OCI-LY7 (cell line): ENCODE measurements around the gene MTHFD1L. TPM values are rescaled to one million over a fixed set of nuclear protein-coding genes. Genes with fewer than 3 reads are reported as not detected.

Source experiments
- BruUV-seq: library from RNA; stranded (reverse); fragments of 400-500 nt; replicated peaks from 2 replicates; lab custom pipeline; 2021; lab: Mats Ljungman, UMichigan
- CTCF ChIA-PET: fragments of 300-600 bp; sonication (Branson Sonifier 250); formaldehyde crosslinking; loops from one replicate; lab custom pipeline; 2022; ENCODE audit warnings: antibody characterized with exemption; ENCODE audit not compliant: unreplicated experiment; lab: Charles Lee
- POLR2A ChIA-PET: fragments of 300-600 bp; sonication (Branson Sonifier 250); formaldehyde crosslinking; loops from one replicate; lab custom pipeline; 2022; ENCODE audit warnings: antibody characterized with exemption; lab: Charles Lee
- DNase-seq: peaks from one replicate; pipeline ENCODE4 v3.0.0-alpha.2; 2015; ENCODE audit warnings: low spot score
- H2AFZ ChIP-seq: fragments of 200-600 bp; sonication (generic), shearing (Covaris generic); 2 replicates; pipeline ENCODE4 v1.6.1; 2014; ENCODE audit warnings: mild to moderate bottlenecking, antibody characterized with exemption, low read length, moderate library complexity
- H3K27ac ChIP-seq: fragments of 200-600 bp; sonication (generic); 2 replicates; pipeline ENCODE4 v1.5.1; 2014; ENCODE audit warnings: mixed run types, low read depth, mild to moderate bottlenecking, moderate library complexity, low read length, inconsistent platforms; ENCODE audit not compliant: poor library complexity, severe bottlenecking
- H3K36me3 ChIP-seq: fragments of 200-600 bp; sonication (generic); 2 replicates; pipeline ENCODE4 v1.6.1; 2014; ENCODE audit warnings: mild to moderate bottlenecking, antibody characterized with exemption, low read length, moderate library complexity, mixed read lengths; ENCODE audit not compliant: insufficient read depth
- H3K4me1 ChIP-seq: fragments of 200-600 bp; sonication (generic); 2 replicates; pipeline ENCODE4 v1.5.1; 2014; ENCODE audit warnings: mild to moderate bottlenecking, low read length; ENCODE audit not compliant: insufficient read depth, poor library complexity, severe bottlenecking
- H3K4me2 ChIP-seq: fragments of 200-600 bp; sonication (generic); 2 replicates; pipeline ENCODE4 v1.6.1; 2014; ENCODE audit warnings: mild to moderate bottlenecking, low read length
- H3K4me3 ChIP-seq: fragments of 200-600 bp; sonication (generic); 2 replicates; pipeline ENCODE4 v1.5.1; 2014; ENCODE audit warnings: mild to moderate bottlenecking, low read depth, low read length; ENCODE audit not compliant: poor library complexity, severe bottlenecking
- H3K79me2 ChIP-seq: fragments of 200-600 bp; sonication (generic); 2 replicates; pipeline ENCODE4 v1.6.1; 2016; ENCODE audit warnings: low read depth, mild to moderate bottlenecking, low read length, moderate library complexity, mixed read lengths; ENCODE audit not compliant: insufficient read depth
- H3K9me2 ChIP-seq: fragments of 200-600 bp; sonication (generic); 2 replicates; pipeline ENCODE4 v1.6.1; 2016; ENCODE audit warnings: mild to moderate bottlenecking, low read length, mixed read lengths; ENCODE audit not compliant: insufficient read depth
- H3K9me3 ChIP-seq: fragments of 200-600 bp; sonication (generic); 2 replicates; pipeline ENCODE4 v1.6.1; 2014; ENCODE audit warnings: mild to moderate bottlenecking, mixed run types, low read length, mixed read lengths
- H4K20me1 ChIP-seq: fragments of 200-600 bp; sonication (generic); 2 replicates; pipeline ENCODE4 v1.6.1; 2014; ENCODE audit warnings: mild to moderate bottlenecking, antibody characterized with exemption, low read length, moderate library complexity, mixed read lengths; ENCODE audit not compliant: insufficient read depth
- EZH2phosphoT487 ChIP-seq: fragments of 200-600 bp; sonication (generic); IDR thresholded peaks from 2 replicates; pipeline ENCODE4 v1.6.1; 2018; ENCODE audit warnings: low read depth, borderline replicate concordance, mild to moderate bottlenecking, mixed run types, antibody characterized with exemption, low read length, moderate library complexity, mixed read lengths
- intact Hi-C: fragments of 100-400 bp; cut with micrococcal nuclease; formaldehyde crosslinking; loops from one replicate; pipeline ENCODE4 v1.10.0; 2022; ENCODE audit not compliant: unreplicated experiment
- total RNA-seq, 2 experiments: library from RNA; depleted of rRNA in 1 of 2; stranded (reverse); fragments of >200 nt in 1 of 2; shearing (Covaris generic) in 1 of 2; gene quantifications; 2 replicates each; pipeline ENCODE4 v1.2.3, GENCODE V29; 2014 to 2022
- TF ChIP-seq, protein P1 (sequence below): fragments of 200-600 bp; sonication (generic); conservative IDR thresholded peaks from 2 replicates; pipeline ENCODE4 v1.5.1; 2014; ENCODE audit warnings: mild to moderate bottlenecking, antibody characterized with exemption, low read length, moderate library complexity, mixed read lengths

MTHFD1L gene
- total RNA-seq, 2 experiments from 2014 or later: 68.4 to 144 TPM

DNA sequence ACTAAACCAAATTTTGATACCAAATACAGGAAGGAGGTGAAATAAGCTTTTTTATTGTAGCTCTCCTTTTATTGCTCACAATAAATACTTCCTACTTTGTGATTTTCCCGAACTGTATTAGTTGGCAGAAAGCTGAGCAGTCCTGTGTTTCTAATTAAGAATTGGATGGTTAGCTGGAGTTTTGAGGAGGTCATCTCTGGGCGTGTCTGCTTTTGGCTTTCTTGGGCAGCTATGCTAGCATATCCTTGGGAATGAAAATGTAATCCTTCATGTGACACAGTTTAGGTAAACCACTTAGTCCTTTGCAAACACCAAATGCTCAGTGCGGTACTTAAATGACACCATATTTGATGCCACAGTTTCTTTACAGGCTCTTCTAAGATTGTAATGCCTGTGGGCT is 67.5 kb downstream of the MTHFD1L start:
- Histone ChIP-seq H3K36me3 (peaks cover 87% of the 10 kb centered on the region), H3K79me2 (no peaks in the 10 kb centered on the region), H3K27ac (no peak overlapping the region), H3K4me1 (no peaks in the 10 kb centered on the region), H3K4me3 (no peak overlapping the region), H3K9me2 (no peaks in the 10 kb centered on the region), H4K20me1 (no peaks in the 10 kb centered on the region), H3K9me3 (no peaks in the 10 kb centered on the region), H2AFZ (no peak overlapping the region), H3K4me2 (no peak overlapping the region)
- ChIA-PET POLR2A (interaction anchor here (0.6 kb wide), 1 partner anchor 376 kb away, joined by 3 read pairs; no protein-coding TSS in a partner anchor), CTCF (no interaction called here)
- TF ChIP-seq EZH2phosphoT487: no peak
- TF ChIP-seq, protein P1, sequence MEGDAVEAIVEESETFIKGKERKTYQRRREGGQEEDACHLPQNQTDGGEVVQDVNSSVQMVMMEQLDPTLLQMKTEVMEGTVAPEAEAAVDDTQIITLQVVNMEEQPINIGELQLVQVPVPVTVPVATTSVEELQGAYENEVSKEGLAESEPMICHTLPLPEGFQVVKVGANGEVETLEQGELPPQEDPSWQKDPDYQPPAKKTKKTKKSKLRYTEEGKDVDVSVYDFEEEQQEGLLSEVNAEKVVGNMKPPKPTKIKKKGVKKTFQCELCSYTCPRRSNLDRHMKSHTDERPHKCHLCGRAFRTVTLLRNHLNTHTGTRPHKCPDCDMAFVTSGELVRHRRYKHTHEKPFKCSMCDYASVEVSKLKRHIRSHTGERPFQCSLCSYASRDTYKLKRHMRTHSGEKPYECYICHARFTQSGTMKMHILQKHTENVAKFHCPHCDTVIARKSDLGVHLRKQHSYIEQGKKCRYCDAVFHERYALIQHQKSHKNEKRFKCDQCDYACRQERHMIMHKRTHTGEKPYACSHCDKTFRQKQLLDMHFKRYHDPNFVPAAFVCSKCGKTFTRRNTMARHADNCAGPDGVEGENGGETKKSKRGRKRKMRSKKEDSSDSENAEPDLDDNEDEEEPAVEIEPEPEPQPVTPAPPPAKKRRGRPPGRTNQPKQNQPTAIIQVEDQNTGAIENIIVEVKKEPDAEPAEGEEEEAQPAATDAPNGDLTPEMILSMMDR: no peak
- no peak for DNase-seq
- no TSS peak for BruUV-seq
- intact Hi-C loops: no loop called here

DNA sequence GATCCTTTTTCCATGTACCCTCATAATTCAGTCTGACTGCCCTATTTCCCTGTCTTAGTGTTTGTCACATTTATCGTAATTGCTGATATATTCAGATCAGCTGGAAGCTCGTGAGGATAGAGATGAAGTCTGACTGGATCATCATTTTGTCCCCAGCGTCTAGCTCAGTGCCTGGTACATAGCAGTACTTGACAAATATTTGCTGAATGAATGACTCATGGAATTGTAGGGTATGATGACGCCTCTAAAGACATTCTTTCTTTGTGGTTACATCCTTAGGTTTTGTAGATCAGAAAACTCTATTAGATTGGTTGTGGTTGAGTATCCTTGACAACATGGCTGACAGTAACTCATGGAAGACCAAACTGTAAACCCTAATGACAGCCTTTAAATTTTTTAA is 68.9 kb downstream of the MTHFD1L start:
- no TSS peak for BruUV-seq
- intact Hi-C loops: no loop called here

DNA sequence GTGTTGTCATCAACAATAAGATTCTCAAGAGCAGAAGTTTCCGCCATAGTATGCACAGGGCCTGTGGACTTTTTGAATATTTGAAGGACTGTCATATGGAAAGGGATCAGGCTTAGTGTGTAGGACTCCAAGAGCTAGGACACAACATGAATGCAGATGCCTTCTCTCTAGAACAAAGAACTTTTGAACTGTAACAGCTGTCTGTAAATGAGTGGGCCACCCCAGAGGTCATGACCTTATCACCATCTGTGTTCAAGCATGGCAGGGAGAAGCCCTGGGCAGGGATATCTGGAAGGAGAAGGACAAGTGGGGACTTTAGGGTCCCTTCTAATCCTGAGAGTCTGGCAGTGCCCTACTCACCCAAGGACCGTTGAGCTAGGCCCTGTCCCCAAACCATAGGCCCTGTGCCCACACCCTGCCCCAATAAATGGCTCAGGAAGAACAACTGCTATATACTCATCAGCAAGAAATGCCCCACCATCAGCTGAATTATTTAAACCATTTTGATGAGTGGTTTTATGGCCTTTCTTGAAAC is 70.6 kb downstream of the MTHFD1L start:
- Histone ChIP-seq H3K9me3 (no peaks in the 10 kb centered on the region), H3K4me3 (no peak overlapping the region), H3K36me3 (peaks cover 89% of the 10 kb centered on the region), H4K20me1 (no peaks in the 10 kb centered on the region), H3K4me1 (no peaks in the 10 kb centered on the region), H2AFZ (no peak overlapping the region), H3K9me2 (no peaks in the 10 kb centered on the region), H3K4me2 (no peak overlapping the region), H3K79me2 (no peaks in the 10 kb centered on the region), H3K27ac (no peak overlapping the region)
- ChIA-PET POLR2A (no interaction called here), CTCF (no interaction called here)
- TF ChIP-seq, protein P1: no peak
- no peak for TF ChIP-seq EZH2phosphoT487
- intact Hi-C loops: loop anchor here (5.0 kb wide), 1 partner anchor 41 kb away; no protein-coding TSS in a partner anchor
- no TSS peak for BruUV-seq
- DNase-seq: no peak

More for the DNA sequence above, 68.9 kb downstream of the MTHFD1L start:
- POLR2A ChIA-PET: no interaction called here
- no peaks in the 10 kb centered on the region for H3K9me2 ChIP-seq
- H3K36me3 ChIP-seq: peaks cover 89% of the 10 kb centered on the region
- H3K4me2 ChIP-seq: no peak overlapping the region
- no peak for DNase-seq
- no peaks in the 10 kb centered on the region for H3K9me3 ChIP-seq
- no peak overlapping the region for H3K27ac ChIP-seq
- CTCF ChIA-PET: no interaction called here
- H3K4me1 ChIP-seq: no peaks in the 10 kb centered on the region
- H3K4me3 ChIP-seq: no peak overlapping the region
- no peak overlapping the region for H2AFZ ChIP-seq
- no peaks in the 10 kb centered on the region for H4K20me1 ChIP-seq
- H3K79me2 ChIP-seq: no peaks in the 10 kb centered on the region
- TF ChIP-seq, protein P1: no peak
- no peak for TF ChIP-seq EZH2phosphoT487
